Ramos (cell line): ENCODE measurements around the gene FOXO3.

Experiments used
- in situ Hi-C: fragments of 300-500 bp; cut with MboI; formaldehyde crosslinking; loops from one replicate; pipeline ENCODE4 v1.14.3; 2022; ENCODE audit warnings: low sequenced_read_pairs; ENCODE audit not compliant: unreplicated experiment

Gene FOXO3

GRCh38 chr6:108568551-108569305 lies 8.0 kb downstream of the FOXO3 start:
- in situ Hi-C loops = no loop called here

- in situ Hi-C loops = no loop called here
Observed at GRCh38 chr6:108570517-108570916, 9.8 kb downstream of the FOXO3 start.

GRCh38 chr6:108574457-108575141 lies 13.9 kb downstream of the FOXO3 start:
- in situ Hi-C loops = no loop called here

- in situ Hi-C loops = no loop called here
Observed at GRCh38 chr6:108575905-108576494, 15.3 kb downstream of the FOXO3 start.

- in situ Hi-C loops = no loop called here
Observed at GRCh38 chr6:108576709-108577108, 16.0 kb downstream of the FOXO3 start.

DNA sequence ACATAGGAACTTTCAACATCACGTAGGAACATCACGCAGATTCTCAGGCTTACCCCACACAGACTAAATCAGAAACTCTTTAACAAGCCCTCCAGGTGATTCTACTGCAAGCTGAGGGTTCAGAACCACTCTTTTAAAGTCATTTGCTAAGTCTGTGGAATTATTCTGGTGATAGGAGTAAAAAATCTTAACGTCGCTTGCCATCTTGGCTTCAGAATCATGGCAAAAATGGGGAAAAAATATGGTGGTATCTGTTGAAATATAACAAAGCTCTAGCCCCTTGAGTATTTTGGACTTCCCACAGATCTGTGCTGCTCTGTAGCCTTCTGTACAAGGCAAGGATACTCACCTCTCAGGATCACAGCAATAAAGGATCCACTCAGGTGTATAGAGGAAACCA lies 17.4 kb downstream of the FOXO3 start:
- in situ Hi-C loops = no loop called here

- in situ Hi-C loops = no loop called here
Observed at GRCh38 chr6:108578595-108579327, 18.0 kb downstream of the FOXO3 start.

- in situ Hi-C loops = no loop called here
Observed at GRCh38 chr6:108579328-108579721, 18.6 kb downstream of the FOXO3 start.

GRCh38 chr6:108580646-108581045 lies 19.9 kb downstream of the FOXO3 start:
- in situ Hi-C loops = no loop called here

DNA sequence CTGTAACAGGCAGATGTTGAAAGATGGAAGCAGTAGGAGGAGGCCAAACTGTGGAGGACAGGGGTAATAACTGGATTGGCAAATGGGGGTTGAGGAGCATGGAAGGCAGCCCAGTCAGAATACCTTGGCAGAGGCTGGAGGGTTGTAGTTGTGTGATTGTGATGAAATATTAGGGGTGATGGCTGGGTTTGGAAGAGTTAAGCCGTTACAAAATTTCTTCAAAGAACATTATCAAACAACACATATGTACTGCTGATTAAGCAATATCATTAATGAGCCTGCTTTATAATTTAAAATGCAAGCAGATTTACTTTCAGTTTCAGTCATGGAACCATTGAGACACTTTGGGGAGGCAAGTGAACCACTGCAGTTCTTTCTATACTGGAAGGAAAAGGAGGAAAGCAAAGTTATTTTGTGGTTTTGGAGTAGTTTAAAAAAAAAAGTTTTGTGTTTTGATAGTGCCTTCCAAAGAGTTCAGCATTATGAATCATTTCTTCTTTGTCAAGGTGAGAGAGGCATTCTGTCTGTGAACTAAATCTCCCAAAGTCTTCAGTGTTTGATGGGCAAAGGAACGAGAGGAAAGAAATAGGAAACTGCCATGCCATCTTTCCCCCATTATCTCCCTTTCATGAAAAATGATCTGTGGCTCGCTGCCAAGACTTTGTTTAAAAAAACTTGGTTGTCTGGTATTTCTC lies 20.7 kb downstream of the FOXO3 start:
- in situ Hi-C loops = no loop called here

DNA sequence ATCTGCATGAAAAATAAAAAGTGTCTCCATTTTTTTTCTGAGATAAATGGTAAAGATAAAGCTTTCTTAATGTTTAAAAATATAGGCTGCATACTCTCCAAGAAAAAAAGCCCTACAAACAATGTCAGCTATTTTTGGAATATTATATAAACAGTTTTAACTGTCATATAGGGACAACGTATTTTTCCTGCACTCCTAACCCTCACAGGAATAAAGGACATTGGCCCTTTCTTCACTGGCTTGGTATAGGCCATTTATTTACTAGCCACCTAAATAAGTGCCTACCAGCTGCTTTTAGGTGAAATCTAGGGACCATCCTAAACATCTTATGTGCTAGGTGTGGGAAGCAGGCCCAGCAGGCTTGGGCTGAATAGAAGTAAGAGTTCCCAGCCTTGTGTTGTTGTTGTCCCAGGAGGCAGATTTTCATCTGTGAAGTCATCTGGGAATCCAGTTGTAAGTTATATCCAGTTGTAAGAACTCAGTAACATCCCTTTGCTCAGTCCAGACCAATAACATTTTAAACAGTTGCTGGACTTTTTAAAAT lies 21.3 kb downstream of the FOXO3 start:
- in situ Hi-C loops = no loop called here

DNA sequence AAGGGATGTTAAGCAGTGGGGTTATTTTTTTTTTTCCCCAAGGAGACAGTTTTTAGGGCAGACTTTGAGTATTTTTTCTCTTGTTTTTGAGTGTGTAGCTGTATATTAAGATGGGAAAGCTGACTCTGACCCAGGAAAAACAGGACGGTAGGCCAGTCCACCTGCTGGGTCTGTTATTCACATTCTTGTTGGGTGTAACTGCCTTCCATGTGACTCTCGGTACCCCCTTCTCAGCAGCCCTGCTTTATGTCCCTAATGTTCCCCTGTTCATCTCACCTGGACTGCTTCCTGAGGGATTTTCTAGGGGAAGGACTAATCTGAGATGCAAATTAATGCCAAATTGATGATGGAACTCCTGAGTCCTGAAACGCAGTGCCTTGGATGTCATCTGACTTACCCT lies 21.9 kb downstream of the FOXO3 start:
- in situ Hi-C loops = no loop called here

GRCh38 chr6:108584323-108584722 lies 23.6 kb downstream of the FOXO3 start:
- in situ Hi-C loops = no loop called here

DNA sequence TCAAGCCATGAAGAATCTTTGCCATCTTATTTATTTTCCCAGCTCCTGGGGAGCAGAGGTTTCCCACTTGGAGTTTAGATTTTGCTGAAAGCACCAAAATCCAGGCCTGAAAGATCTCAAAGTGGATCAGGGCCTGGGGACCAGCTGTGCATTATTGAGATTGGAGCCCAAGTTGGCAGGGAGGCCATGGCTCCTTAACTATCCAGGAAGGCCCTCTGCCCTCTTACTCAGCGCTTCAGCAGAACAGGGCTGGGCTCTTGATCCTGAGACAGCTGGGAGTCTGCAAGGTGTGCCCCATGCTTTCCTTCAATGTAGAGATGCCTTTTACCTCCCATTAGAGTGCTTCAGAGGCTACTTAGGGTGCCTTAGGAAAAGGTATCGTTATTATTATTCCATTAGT lies 24.6 kb downstream of the FOXO3 start:
- in situ Hi-C loops = no loop called here

DNA sequence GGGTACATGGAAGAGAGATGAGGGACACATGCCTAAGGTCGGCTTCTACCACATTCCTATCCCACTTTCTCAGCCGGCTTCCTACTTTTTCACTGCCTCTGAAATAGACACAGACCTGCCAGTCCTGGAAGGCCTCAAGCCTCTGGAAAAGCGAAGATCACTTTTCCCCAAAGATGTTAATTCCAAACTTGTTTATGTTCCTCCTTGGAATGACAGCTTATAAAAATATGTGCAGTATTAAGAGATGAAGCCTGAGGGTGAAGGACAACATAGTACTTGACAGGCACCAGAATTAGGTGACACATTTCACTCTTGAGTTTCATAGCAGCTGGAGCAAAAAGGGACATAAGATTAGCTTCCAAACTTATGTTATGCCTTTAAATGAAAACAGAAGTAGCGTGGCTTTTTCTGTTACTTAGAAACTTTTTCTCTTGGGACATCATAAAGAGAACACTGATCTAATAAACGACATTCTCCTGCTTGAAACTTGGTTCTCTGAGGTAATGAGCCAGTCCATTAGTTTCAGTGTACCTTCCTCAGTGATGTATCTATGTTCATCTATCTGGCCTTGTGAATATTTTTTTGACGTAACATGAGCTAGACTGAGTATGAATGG lies 25.3 kb downstream of the FOXO3 start:
- in situ Hi-C loops = no loop called here

DNA sequence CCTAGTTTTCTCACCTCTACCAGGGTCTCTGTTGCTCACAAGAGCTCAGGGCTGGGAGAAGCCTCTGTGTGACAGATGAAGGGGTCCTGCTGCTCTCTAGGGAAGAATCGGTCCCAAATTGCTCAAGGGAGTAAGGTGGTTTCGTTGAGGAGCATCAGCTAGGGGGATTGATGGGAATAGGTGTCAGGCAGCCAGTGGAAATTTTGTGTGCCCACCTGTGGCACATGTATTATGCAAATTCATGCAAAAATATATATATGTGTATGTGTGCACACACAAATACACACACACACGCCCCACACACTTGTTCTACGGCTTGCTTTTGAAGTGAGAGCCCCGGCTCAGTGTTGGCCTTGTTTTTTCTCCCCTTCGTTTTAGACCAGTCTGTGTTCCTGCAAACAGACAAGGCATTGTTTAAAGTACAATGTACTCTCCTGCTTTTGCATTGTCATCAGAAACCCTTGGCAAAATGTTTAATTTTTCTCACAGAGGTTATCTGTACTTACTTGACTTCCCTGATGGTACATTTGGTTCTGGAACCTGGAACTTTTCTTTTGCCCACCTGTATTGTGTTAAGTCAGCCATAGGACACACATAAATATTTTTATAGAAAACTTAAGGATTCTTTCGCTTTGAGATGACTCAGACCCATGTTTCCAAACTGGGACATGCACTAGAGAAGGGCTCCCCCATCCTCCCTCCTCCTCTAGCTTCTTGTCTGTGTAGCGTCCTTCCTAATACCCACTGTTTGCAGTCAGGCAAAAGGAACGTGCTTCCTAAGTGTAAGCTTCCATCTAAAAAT lies 26.7 kb downstream of the FOXO3 start:
- in situ Hi-C loops = no loop called here

DNA sequence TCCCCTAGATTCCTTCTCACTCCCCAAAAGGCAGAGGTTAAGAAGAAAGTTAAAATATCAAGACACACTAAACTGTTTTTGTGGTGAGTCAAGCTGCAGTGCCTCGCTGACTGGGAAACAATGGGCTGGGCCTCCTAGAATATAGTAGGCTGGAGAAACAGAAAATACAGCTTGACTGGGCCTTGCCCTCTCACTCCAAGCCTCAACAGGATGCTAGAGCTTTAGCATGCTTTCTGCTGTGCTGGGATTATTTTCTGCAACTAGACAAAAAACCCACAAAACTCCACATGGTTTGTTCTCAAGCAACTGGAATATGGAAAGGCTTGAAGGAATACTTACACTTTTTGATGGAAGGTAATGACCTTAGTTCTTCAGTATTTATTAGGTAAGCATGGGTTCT lies 27.9 kb downstream of the FOXO3 start:
- in situ Hi-C loops = no loop called here

DNA sequence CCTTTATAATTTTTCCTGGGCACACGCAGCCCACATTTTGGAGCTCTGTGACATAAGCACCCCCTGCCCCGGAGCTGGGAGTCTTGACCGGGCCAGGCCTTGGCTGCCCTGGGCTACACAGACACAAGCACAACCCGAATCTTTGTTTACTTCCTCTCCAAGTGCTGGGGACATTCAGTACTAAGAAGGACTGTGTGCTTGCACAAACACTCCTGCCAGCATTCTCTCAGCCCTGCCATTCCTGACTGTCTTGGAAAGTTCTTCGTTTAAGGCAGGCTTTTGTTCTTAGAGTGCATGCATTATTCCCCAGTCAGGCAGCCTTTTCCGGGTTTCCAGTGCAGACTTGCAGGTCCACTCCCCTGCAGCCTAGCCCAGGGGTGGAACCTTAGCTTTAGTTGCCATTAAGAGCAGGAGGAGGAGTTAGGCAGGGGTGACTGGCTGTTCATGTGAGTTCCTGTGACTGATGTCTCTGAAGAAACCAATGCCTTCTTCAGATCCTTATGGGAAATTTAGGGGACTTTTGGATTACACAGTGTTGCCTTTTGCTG lies 28.6 kb downstream of the FOXO3 start:
- in situ Hi-C loops = no loop called here
